ENCODE measurements around the gene CCL17. TPM values are rescaled to one million over a fixed set of nuclear protein-coding genes. Genes with fewer than 3 reads are reported as not detected.

The CCL17 gene
- total and polyA plus RNA-seq, 4 donors, result not detected

GRCh38 chr16:57392694-57393093, 11.9 kb upstream of the CCL17 start:
- no peak for TF ChIP-seq FOXA2 (IDR thresholded peaks at IDR 0.05)
- TF ChIP-seq SP1 (IDR thresholded peaks at IDR 0.05), result no peak
- TF ChIP-seq CTCF (IDR thresholded peaks at IDR 0.05; ENCODE audit: low read depth, low read length, missing input control), result no peak
- no peak for TF ChIP-seq GABPA (IDR thresholded peaks at IDR 0.05 in 1 of 2, conservative IDR thresholded peaks at IDR 0.05 in 1 of 2)
- no peak for TF ChIP-seq ZBTB33 (IDR thresholded peaks at IDR 0.05)
- no peak for TF ChIP-seq JUND (IDR thresholded peaks at IDR 0.05)
- H3K27ac ChIP-seq (ENCODE audit: low read depth in 1 of 2, low read length in 2 of 2), result no peak overlapping the region
- no peaks in the 10 kb centered on the region for H3K4me1 ChIP-seq (ENCODE audit: control insufficient read depth in 4 of 4, insufficient read depth in 4 of 4, low read length in 3 of 4)
- DNase-seq (ENCODE audit: low spot score), result no peak
- 92% methylated on average over 1 of the region's 1 CpG for WGBS
- H3K36me3 ChIP-seq (ENCODE audit: control insufficient read depth in 4 of 4, insufficient read depth in 3 of 4, low read depth in 1 of 4, low read length in 3 of 4), result no peaks in the 10 kb centered on the region
- no peak overlapping the region for H3K4me3 ChIP-seq (ENCODE audit: low read depth in 1 of 3, low read length in 3 of 3)
- H3K9me3 ChIP-seq (ENCODE audit: control insufficient read depth in 4 of 4, low read length in 3 of 4), result no peaks in the 10 kb centered on the region
- no peak overlapping the region for H3K9ac ChIP-seq (ENCODE audit: low read depth in 1 of 2, low read length in 2 of 2)
- no peaks in the 10 kb centered on the region for H3K27me3 ChIP-seq (ENCODE audit: control insufficient read depth in 4 of 4, insufficient read depth in 4 of 4, low read length in 3 of 4)

- Histone ChIP-seq H3K4me1 (ENCODE audit: control insufficient read depth in 4 of 4, insufficient read depth in 4 of 4, low read length in 3 of 4) (no peaks in the 10 kb centered on the region), H3K27ac (ENCODE audit: low read depth in 1 of 2, low read length in 2 of 2) (no peak overlapping the region), H3K9ac (ENCODE audit: low read depth in 1 of 2, low read length in 2 of 2) (no peak overlapping the region), H3K9me3 (ENCODE audit: control insufficient read depth in 4 of 4, low read length in 3 of 4) (no peaks in the 10 kb centered on the region), H3K4me3 (ENCODE audit: low read depth in 1 of 3, low read length in 3 of 3) (no peak overlapping the region), H3K36me3 (ENCODE audit: control insufficient read depth in 4 of 4, insufficient read depth in 3 of 4, low read depth in 1 of 4, low read length in 3 of 4) (no peaks in the 10 kb centered on the region), H3K27me3 (ENCODE audit: control insufficient read depth in 4 of 4, insufficient read depth in 4 of 4, low read length in 3 of 4) (no peaks in the 10 kb centered on the region)
- 57% methylated on average over 7 of the region's 7 CpGs for WGBS
- TF ChIP-seq HNF4A (conservative IDR thresholded peaks at IDR 0.05), result no peak
- no peak for TF ChIP-seq RAD21 (IDR thresholded peaks at IDR 0.05)
- no peak for TF ChIP-seq EGR1 (IDR thresholded peaks at IDR 0.05; ENCODE audit: low read depth in 2 of 2)
- no peak for TF ChIP-seq FOXA1 (IDR thresholded peaks at IDR 0.05)
- TF ChIP-seq MAX (IDR thresholded peaks at IDR 0.05), result no peak
- TF ChIP-seq ZBTB33 (IDR thresholded peaks at IDR 0.05), result no peak
- TF ChIP-seq NR2F2 (IDR thresholded peaks at IDR 0.05), result no peak
- no peak for TF ChIP-seq JUND (IDR thresholded peaks at IDR 0.05)
- TF ChIP-seq RXRA (IDR thresholded peaks at IDR 0.05), result no peak
- no peak for TF ChIP-seq SP1 (IDR thresholded peaks at IDR 0.05)
- TF ChIP-seq FOXA2 (IDR thresholded peaks at IDR 0.05), result no peak
- TF ChIP-seq TAF1 (conservative IDR thresholded peaks at IDR 0.05), result no peak
- TF ChIP-seq ATF3 (IDR thresholded peaks at IDR 0.05), result no peak
- TF ChIP-seq YY1 (IDR thresholded peaks at IDR 0.05), result no peak
- no peak for TF ChIP-seq GABPA (IDR thresholded peaks at IDR 0.05 in 1 of 2, conservative IDR thresholded peaks at IDR 0.05 in 1 of 2)
- no peak for TF ChIP-seq REST (IDR thresholded peaks at IDR 0.05)
- TF ChIP-seq CTCF (IDR thresholded peaks at IDR 0.05; ENCODE audit: low read depth, low read length, missing input control), result no peak
- DNase-seq (ENCODE audit: low spot score), result no peak
These were observed 10.1 kb upstream of the CCL17 start for GRCh38 chr16:57394444-57394843.
